Activated CD8-positive, alpha-beta memory T cell treated with anti-CD3 and anti-CD28 coated beads for 36 hours (primary cell): Measurements from ENCODE around the gene MYO7A. TPM values are rescaled to one million over a fixed set of nuclear protein-coding genes. Genes with fewer than 3 reads are reported as not detected.

Experiments
- CTCF ChIA-PET: fragments of 350-600 bp; sonication (Branson Sonifier 250); formaldehyde crosslinking; loops from one replicate; lab custom pipeline; 2021; ENCODE audit warnings: antibody characterized with exemption; lab: Charles Lee
- POLR2A ChIA-PET: fragments of 350-600 bp; sonication (Branson Sonifier 250); formaldehyde crosslinking; loops from one replicate; lab custom pipeline; 2021; ENCODE audit warnings: antibody characterized with exemption; lab: Charles Lee
- total RNA-seq, 2 experiments: library from RNA; stranded (reverse); gene quantifications; one replicate each; pipeline ENCODE4 v1.2.3, GENCODE V29; 2021

The MYO7A gene
- total RNA-seq, 2 experiments from 2014 or later = 0.06 TPM; not detected in 1

GRCh38 chr11:77121876-77122575 is 6.0 kb upstream of the MYO7A start:
- CTCF ChIA-PET = no interaction called here

GRCh38 chr11:77122576-77123212 is 5.4 kb upstream of the MYO7A start:
- ChIA-PET POLR2A (no interaction called here), CTCF (no interaction called here)

More at GRCh38 chr11:77121876-77122575, 6.0 kb upstream of the MYO7A start:
- POLR2A ChIA-PET = no interaction called here

GRCh38 chr11:77123591-77123990 is 4.5 kb upstream of the MYO7A start:
- CTCF ChIA-PET = no interaction called here
- POLR2A ChIA-PET = no interaction called here

GRCh38 chr11:77124041-77124440 is 4.0 kb upstream of the MYO7A start:
- ChIA-PET POLR2A (no interaction called here), CTCF (no interaction called here)

- CTCF ChIA-PET = no interaction called here
- POLR2A ChIA-PET = no interaction called here
Measured at GRCh38 chr11:77124488-77124887, 3.6 kb upstream of the MYO7A start.

- CTCF ChIA-PET = interaction anchor here (7.3 kb wide), 1 partner anchor 63 kb away, joined by 75 read pairs; no protein-coding TSS in a partner anchor
- POLR2A ChIA-PET = no interaction called here
Measured at GRCh38 chr11:77125191-77125590, 2.9 kb upstream of the MYO7A start.

- ChIA-PET POLR2A (no interaction called here), CTCF (interaction anchor here (7.3 kb wide), 1 partner anchor 62 kb away, joined by 75 read pairs; no protein-coding TSS in a partner anchor)
Measured at GRCh38 chr11:77125695-77126094, 2.4 kb upstream of the MYO7A start.

GRCh38 chr11:77126156-77126775 is 1.8 kb upstream of the MYO7A start:
- CTCF ChIA-PET = interaction anchor here (0.9 to 7.3 kb wide), 13 partner anchors 8 to 443 kb away, joined by 3 to 75 read pairs (median 5); no protein-coding TSS in a partner anchor
- POLR2A ChIA-PET = no interaction called here

GRCh38 chr11:77126861-77127234 is 1.2 kb upstream of the MYO7A start:
- POLR2A ChIA-PET = no interaction called here

GRCh38 chr11:77127235-77127911 is 673 bp upstream of the MYO7A start:
- ChIA-PET CTCF (interaction anchor here (0.9 to 7.3 kb wide), 27 partner anchors 9 to 441 kb away, joined by 3 to 75 read pairs (median 5); no protein-coding TSS in a partner anchor), POLR2A (interaction anchor here (0.6 kb wide), 1 partner anchor 345 kb away, joined by 5 read pairs; no protein-coding TSS in a partner anchor)

More at GRCh38 chr11:77126861-77127234, 1.2 kb upstream of the MYO7A start:
- CTCF ChIA-PET = interaction anchor here (0.9 to 7.3 kb wide), 27 partner anchors 8 to 442 kb away, joined by 3 to 75 read pairs (median 5); no protein-coding TSS in a partner anchor

GRCh38 chr11:77129069-77129841 is 1.2 kb downstream of the MYO7A start:
- ChIA-PET POLR2A (no interaction called here), CTCF (interaction anchor here (0.6 to 7.3 kb wide), 2 partner anchors 59 to 237 kb away, joined by 3 to 75 read pairs; no protein-coding TSS in a partner anchor)

- POLR2A ChIA-PET = no interaction called here
Measured at GRCh38 chr11:77129842-77130756, 2.1 kb downstream of the MYO7A start.

GRCh38 chr11:77130763-77131513 is 2.9 kb downstream of the MYO7A start:
- POLR2A ChIA-PET = no interaction called here
- CTCF ChIA-PET = interaction anchor here (1.0 to 7.3 kb wide), 2 partner anchors 18 to 57 kb away, joined by 3 to 75 read pairs; no protein-coding TSS in a partner anchor

More at GRCh38 chr11:77129842-77130756, 2.1 kb downstream of the MYO7A start:
- CTCF ChIA-PET = interaction anchor here (1.0 to 7.3 kb wide), 2 partner anchors 19 to 58 kb away, joined by 3 to 75 read pairs; no protein-coding TSS in a partner anchor

- CTCF ChIA-PET = interaction anchor here (7.3 kb wide), 1 partner anchor 56 kb away, joined by 75 read pairs; no protein-coding TSS in a partner anchor
- POLR2A ChIA-PET = no interaction called here
Measured at GRCh38 chr11:77131560-77131959, 3.5 kb downstream of the MYO7A start.

GRCh38 chr11:77135069-77135468 is 7.0 kb downstream of the MYO7A start:
- ChIA-PET POLR2A (no interaction called here), CTCF (no interaction called here)

- CTCF ChIA-PET = interaction anchor here (1.6 kb wide), 1 partner anchor 9 kb away, joined by 5 read pairs; no protein-coding TSS in a partner anchor
- POLR2A ChIA-PET = no interaction called here
Measured at GRCh38 chr11:77136074-77136473, 8.0 kb downstream of the MYO7A start.
